ENCODE measurements around the gene ANKRD13D. TPM values are rescaled to one million over a fixed set of nuclear protein-coding genes. Genes with fewer than 3 reads are reported as not detected.

The ANKRD13D gene
- total and polyA plus RNA-seq, 2 experiments from 2014 or later = 20.3 to 30.8 TPM

DNA sequence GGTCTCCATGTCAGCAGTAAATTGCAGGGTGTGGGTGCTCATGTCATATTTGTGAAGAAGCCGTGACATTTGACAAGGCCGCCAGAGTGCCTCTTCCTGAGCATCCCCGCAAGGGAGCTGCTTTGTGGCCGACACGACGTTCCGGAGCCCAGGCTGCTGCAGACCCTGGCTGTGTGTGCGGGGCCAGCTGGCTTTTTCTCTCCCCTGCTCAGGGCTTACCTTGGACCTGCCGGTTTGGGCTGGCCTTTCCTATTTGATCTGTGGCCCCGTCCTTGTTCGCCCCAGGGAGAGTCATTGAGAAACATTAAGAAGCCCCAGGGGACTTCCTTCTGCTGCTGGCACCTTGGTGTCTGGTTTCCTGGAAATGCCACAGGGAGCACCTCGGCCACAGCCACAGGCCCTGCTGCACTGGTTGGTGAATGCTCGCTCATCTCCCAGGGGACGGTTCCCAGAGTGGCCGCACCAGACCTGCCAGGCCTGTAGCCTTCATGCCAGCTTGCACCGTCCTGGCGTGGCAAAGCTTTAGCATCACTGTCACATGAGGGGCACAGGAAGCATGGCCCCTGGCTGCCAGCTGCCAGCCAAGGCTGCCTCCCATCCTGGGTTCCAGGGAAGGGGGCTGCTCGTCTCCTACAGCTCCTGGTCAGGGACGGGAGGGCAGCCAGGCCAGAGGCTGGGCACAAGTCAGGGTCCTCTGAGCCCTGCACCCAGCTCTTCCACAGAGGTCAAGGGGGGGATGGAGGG is 17.4 kb upstream of the ANKRD13D start:
- peak overlapping the region; percentile 61; the same call in 2 of the 3 replicates for H3K4me3 Mint-ChIP-seq
- Histone ChIP-seq H3K4me3 (0 out of 2 replicates have a peak overlapping the region, but pooled peaks have one; percentile 44), H3F3A (replicated peaks; ENCODE audit: low read depth) (peaks cover 18% of the 10 kb centered on the region), H3K36me3 (ENCODE audit: insufficient read depth) (peaks cover 3% of the 10 kb centered on the region; the same call in 1 of the 2 replicates), H4K20me1 (replicated peaks; ENCODE audit: insufficient read depth) (peaks cover 17% of the 10 kb centered on the region; the same call in 1 of the 2 replicates), H3K4me1 (ENCODE audit: insufficient read depth) (peaks cover 27% of the 10 kb centered on the region), H3K4me2 (peak overlapping the region; percentile 78), H3K79me2 (replicated peaks; ENCODE audit: insufficient read depth) (peaks cover 89% of the 10 kb centered on the region), H3K27ac (ENCODE audit: low read depth) (peak overlapping the region; percentile 40; the same call in 1 of the 2 replicates), H2AFZ (no peak overlapping the region), H3K27me3 (ENCODE audit: insufficient read depth) (no peaks in the 10 kb centered on the region), H3K9me2 (ENCODE audit: insufficient read depth) (no peaks in the 10 kb centered on the region)
- peaks cover 15% of the 10 kb centered on the region; the same call in 2 of the 3 replicates for H3K36me3 Mint-ChIP-seq (ENCODE audit: low read depth)
- ATAC-seq (peak; percentile 4; the same call in 1 of the 3 replicates), DNase-seq (ENCODE audit: low spot score) (no peak)
- H3K4me1 Mint-ChIP-seq = peaks cover 59% of the 10 kb centered on the region
- H3K27me3 Mint-ChIP-seq (ENCODE audit: insufficient read depth, low read depth, poor library complexity) = peaks cover 5% of the 10 kb centered on the region
- TF ChIP-seq ZNF114 (CRISPR knock-in tag; IDR thresholded peaks at IDR 0.05) (no peak), JUNB (IDR thresholded peaks at IDR 0.05; ENCODE audit: unreplicated experiment) (no peak), ZNF331 (CRISPR knock-in tag; IDR thresholded peaks at IDR 0.05; ENCODE audit: low read depth) (no peak)
- TF ChIP-seq, protein P1, sequence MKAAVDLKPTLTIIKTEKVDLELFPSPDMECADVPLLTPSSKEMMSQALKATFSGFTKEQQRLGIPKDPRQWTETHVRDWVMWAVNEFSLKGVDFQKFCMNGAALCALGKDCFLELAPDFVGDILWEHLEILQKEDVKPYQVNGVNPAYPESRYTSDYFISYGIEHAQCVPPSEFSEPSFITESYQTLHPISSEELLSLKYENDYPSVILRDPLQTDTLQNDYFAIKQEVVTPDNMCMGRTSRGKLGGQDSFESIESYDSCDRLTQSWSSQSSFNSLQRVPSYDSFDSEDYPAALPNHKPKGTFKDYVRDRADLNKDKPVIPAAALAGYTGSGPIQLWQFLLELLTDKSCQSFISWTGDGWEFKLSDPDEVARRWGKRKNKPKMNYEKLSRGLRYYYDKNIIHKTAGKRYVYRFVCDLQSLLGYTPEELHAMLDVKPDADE (IDR thresholded peaks at IDR 0.05) = no peak
- H3K27ac Mint-ChIP-seq = no peak overlapping the region
- H3K9me3 Mint-ChIP-seq = no peaks in the 10 kb centered on the region

DNA sequence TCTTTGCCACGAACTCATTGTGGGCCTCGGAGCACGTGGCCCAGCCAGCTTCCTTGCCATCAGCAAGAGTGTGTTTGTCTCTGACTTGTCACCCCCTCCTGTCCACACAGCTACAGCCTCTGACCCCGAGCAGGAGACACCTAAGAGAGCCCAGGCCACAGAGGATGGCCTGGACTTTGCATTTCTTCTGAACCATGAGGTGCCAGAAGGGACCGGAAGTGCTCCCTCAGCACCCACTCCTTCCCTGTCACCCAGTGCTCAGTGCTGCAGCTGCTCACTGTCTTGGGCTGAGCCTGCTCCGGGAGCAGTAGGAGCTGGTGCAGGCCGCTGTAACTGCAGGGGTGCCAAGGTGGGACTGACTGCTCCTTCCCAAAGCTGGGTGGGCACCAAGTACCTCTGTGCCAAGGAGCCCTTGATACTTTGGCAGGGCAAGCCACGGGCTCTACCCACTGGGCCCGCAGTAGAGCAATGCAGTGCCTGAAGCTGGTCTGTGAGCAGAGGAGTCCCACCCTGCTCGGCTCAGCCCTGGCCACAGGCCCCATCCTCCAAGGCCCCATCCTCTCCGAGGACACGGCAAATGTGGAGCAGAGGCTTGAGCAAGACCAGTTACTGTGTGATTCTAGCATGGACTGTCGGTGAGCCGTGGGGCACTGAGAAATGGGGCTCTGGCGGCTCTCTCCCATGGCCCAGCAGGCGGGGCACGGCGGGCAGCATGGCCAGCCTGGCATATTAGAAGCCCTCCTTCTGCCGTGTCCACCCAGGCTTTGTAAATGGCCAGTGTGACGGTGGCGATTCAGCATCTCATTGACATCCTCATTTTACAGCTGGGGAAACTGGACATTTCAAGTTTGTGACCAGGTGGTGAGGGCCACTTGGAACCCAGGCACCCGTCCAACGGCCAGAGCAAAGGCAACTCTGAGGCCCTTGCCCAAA is 16.5 kb upstream of the ANKRD13D start:
- H3K27ac Mint-ChIP-seq = no peak overlapping the region
- Histone ChIP-seq H3K4me3 (no peak overlapping the region), H3K79me2 (replicated peaks; ENCODE audit: insufficient read depth) (peaks cover 80% of the 10 kb centered on the region), H3K36me3 (ENCODE audit: insufficient read depth) (peaks cover 3% of the 10 kb centered on the region; the same call in 1 of the 2 replicates), H3K4me1 (ENCODE audit: insufficient read depth) (peaks cover 33% of the 10 kb centered on the region), H3F3A (replicated peaks; ENCODE audit: low read depth) (peaks cover 23% of the 10 kb centered on the region), H4K20me1 (replicated peaks; ENCODE audit: insufficient read depth) (peaks cover 14% of the 10 kb centered on the region; the same call in 1 of the 2 replicates), H3K27me3 (ENCODE audit: insufficient read depth) (no peaks in the 10 kb centered on the region), H3K4me2 (no peak overlapping the region), H3K27ac (ENCODE audit: low read depth) (no peak overlapping the region), H3K9me2 (ENCODE audit: insufficient read depth) (no peaks in the 10 kb centered on the region), H2AFZ (no peak overlapping the region)
- ATAC-seq = no peak
- H3K27me3 Mint-ChIP-seq (ENCODE audit: insufficient read depth, low read depth, poor library complexity) = peaks cover 10% of the 10 kb centered on the region
- peaks cover 63% of the 10 kb centered on the region for H3K4me1 Mint-ChIP-seq
- DNase-seq (ENCODE audit: low spot score) = no peak
- no peak overlapping the region for H3K4me3 Mint-ChIP-seq
- H3K36me3 Mint-ChIP-seq (ENCODE audit: low read depth) = peaks cover 10% of the 10 kb centered on the region; the same call in 2 of the 3 replicates
- H3K9me3 Mint-ChIP-seq = no peaks in the 10 kb centered on the region
- TF ChIP-seq CREB1 (CRISPR knock-in tag; IDR thresholded peaks at IDR 0.05; ENCODE audit: low read depth) (no peak), STAT1 (IDR thresholded peaks at IDR 0.05; ENCODE audit: unreplicated experiment) (no peak), CTCF (conservative IDR thresholded peaks at IDR 0.05; ENCODE audit: low read depth in 2 of 2) (no peak), EZH2 (IDR thresholded peaks at IDR 0.05; ENCODE audit: low read depth, unreplicated experiment) (no peak), EZH2phosphoT487 (IDR thresholded peaks at IDR 0.05; ENCODE audit: unreplicated experiment) (no peak)
- TF ChIP-seq, protein P2, sequence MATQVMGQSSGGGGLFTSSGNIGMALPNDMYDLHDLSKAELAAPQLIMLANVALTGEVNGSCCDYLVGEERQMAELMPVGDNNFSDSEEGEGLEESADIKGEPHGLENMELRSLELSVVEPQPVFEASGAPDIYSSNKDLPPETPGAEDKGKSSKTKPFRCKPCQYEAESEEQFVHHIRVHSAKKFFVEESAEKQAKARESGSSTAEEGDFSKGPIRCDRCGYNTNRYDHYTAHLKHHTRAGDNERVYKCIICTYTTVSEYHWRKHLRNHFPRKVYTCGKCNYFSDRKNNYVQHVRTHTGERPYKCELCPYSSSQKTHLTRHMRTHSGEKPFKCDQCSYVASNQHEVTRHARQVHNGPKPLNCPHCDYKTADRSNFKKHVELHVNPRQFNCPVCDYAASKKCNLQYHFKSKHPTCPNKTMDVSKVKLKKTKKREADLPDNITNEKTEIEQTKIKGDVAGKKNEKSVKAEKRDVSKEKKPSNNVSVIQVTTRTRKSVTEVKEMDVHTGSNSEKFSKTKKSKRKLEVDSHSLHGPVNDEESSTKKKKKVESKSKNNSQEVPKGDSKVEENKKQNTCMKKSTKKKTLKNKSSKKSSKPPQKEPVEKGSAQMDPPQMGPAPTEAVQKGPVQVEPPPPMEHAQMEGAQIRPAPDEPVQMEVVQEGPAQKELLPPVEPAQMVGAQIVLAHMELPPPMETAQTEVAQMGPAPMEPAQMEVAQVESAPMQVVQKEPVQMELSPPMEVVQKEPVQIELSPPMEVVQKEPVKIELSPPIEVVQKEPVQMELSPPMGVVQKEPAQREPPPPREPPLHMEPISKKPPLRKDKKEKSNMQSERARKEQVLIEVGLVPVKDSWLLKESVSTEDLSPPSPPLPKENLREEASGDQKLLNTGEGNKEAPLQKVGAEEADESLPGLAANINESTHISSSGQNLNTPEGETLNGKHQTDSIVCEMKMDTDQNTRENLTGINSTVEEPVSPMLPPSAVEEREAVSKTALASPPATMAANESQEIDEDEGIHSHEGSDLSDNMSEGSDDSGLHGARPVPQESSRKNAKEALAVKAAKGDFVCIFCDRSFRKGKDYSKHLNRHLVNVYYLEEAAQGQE (IDR thresholded peaks at IDR 0.05; ENCODE audit: unreplicated experiment) = no peak
